WTC11 (cell line): ENCODE measurements around the gene TXNDC5.

Experiments used
- CBFB ChIP-seq: sonication (generic); formaldehyde crosslinking; IDR thresholded peaks from 2 replicates; pipeline ENCODE4 v1.8.1; 2022; ENCODE audit warnings: mild to moderate bottlenecking, low read depth, missing genetic modification reagents
- CREB1 ChIP-seq: sonication (generic); formaldehyde crosslinking; IDR thresholded peaks from 2 replicates; pipeline ENCODE4 v1.8.0; 2023; ENCODE audit warnings: mild to moderate bottlenecking, missing genetic modification reagents
- ESRRA ChIP-seq: sonication (generic); formaldehyde crosslinking; IDR thresholded peaks from 2 replicates; pipeline ENCODE4 v1.8.1; 2022; ENCODE audit warnings: mild to moderate bottlenecking, missing genetic modification reagents, borderline replicate concordance
- FOXP1 ChIP-seq: sonication (generic); formaldehyde crosslinking; IDR thresholded peaks from 2 replicates; pipeline ENCODE4 v1.8.0; 2022; ENCODE audit warnings: missing genetic modification reagents, mild to moderate bottlenecking, moderate library complexity, borderline replicate concordance
- NFATC4 ChIP-seq: fragments of 250-450 bp; sonication (Bioruptor Pico); IDR thresholded peaks from 2 replicates; pipeline ENCODE4 v1.9.0; 2021; ENCODE audit warnings: mild to moderate bottlenecking
- NR2C2 ChIP-seq: sonication (generic); formaldehyde crosslinking; IDR thresholded peaks from 2 replicates; pipeline ENCODE4 v1.8.0; 2022; ENCODE audit warnings: mild to moderate bottlenecking, missing genetic modification reagents
- TF ChIP-seq, protein P1 (sequence below): fragments of 200-600 bp; IDR thresholded peaks from 2 replicates; pipeline ENCODE4 v1.8.0; 2022; ENCODE audit warnings: antibody characterized with exemption
- TF ChIP-seq, protein P2 (sequence below): sonication (generic); formaldehyde crosslinking; IDR thresholded peaks from 2 replicates; pipeline ENCODE4 v1.8.0; 2023; ENCODE audit warnings: missing genetic modification reagents, mild to moderate bottlenecking, borderline replicate concordance
- TF ChIP-seq, protein P3 (sequence below): sonication (generic); formaldehyde crosslinking; IDR thresholded peaks from 2 replicates; pipeline ENCODE4 v1.8.1; 2022; ENCODE audit warnings: mild to moderate bottlenecking, missing genetic modification reagents, moderate library complexity, borderline replicate concordance
- TF ChIP-seq, protein P4 (sequence below): sonication (generic); formaldehyde crosslinking; conservative IDR thresholded peaks from 2 replicates; pipeline ENCODE4 v1.8.1; 2023; ENCODE audit warnings: mild to moderate bottlenecking, low read depth, missing genetic modification reagents, moderate library complexity
- TF ChIP-seq, protein P5 (sequence below): sonication (generic); formaldehyde crosslinking; IDR thresholded peaks from 2 replicates; pipeline ENCODE4 v1.8.1; 2023; ENCODE audit warnings: mild to moderate bottlenecking, missing genetic modification reagents, moderate library complexity
- TF ChIP-seq, protein P6 (sequence below): sonication (generic); formaldehyde crosslinking; IDR thresholded peaks from 2 replicates; pipeline ENCODE4 v1.8.1; 2022; ENCODE audit warnings: low read depth, mild to moderate bottlenecking, moderate library complexity, missing genetic modification reagents, borderline replicate concordance

DNA sequence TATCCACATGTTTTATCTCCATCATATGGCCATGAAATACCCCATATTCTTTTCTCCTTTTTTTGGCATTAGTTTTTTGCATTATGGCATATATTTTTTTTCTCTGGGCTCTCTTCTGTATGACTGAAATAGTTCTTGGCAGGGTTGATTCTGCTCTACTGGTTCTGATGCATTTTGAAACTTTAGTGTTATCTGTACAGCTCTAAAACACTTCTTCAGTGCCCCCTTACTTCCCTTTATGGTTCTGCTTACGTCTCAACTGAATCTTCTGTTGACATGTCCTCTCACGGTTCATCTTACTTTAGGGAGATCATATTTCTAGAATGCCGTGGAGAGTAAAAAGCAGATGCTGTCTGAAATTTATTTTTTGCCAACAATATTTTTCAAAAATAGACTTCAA lies 23.2 kb upstream of the TXNDC5 start:
- TF ChIP-seq, protein P1, sequence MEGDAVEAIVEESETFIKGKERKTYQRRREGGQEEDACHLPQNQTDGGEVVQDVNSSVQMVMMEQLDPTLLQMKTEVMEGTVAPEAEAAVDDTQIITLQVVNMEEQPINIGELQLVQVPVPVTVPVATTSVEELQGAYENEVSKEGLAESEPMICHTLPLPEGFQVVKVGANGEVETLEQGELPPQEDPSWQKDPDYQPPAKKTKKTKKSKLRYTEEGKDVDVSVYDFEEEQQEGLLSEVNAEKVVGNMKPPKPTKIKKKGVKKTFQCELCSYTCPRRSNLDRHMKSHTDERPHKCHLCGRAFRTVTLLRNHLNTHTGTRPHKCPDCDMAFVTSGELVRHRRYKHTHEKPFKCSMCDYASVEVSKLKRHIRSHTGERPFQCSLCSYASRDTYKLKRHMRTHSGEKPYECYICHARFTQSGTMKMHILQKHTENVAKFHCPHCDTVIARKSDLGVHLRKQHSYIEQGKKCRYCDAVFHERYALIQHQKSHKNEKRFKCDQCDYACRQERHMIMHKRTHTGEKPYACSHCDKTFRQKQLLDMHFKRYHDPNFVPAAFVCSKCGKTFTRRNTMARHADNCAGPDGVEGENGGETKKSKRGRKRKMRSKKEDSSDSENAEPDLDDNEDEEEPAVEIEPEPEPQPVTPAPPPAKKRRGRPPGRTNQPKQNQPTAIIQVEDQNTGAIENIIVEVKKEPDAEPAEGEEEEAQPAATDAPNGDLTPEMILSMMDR = no peak
- TF ChIP-seq ESRRA (CRISPR knock-in tag) (no peak), NFATC4 (CRISPR knock-in tag) (no peak), CBFB (CRISPR knock-in tag) (no peak), FOXP1 (CRISPR knock-in tag) (no peak), NR2C2 (CRISPR knock-in tag) (no peak), CREB1 (no peak)
- TF ChIP-seq, protein P2, sequence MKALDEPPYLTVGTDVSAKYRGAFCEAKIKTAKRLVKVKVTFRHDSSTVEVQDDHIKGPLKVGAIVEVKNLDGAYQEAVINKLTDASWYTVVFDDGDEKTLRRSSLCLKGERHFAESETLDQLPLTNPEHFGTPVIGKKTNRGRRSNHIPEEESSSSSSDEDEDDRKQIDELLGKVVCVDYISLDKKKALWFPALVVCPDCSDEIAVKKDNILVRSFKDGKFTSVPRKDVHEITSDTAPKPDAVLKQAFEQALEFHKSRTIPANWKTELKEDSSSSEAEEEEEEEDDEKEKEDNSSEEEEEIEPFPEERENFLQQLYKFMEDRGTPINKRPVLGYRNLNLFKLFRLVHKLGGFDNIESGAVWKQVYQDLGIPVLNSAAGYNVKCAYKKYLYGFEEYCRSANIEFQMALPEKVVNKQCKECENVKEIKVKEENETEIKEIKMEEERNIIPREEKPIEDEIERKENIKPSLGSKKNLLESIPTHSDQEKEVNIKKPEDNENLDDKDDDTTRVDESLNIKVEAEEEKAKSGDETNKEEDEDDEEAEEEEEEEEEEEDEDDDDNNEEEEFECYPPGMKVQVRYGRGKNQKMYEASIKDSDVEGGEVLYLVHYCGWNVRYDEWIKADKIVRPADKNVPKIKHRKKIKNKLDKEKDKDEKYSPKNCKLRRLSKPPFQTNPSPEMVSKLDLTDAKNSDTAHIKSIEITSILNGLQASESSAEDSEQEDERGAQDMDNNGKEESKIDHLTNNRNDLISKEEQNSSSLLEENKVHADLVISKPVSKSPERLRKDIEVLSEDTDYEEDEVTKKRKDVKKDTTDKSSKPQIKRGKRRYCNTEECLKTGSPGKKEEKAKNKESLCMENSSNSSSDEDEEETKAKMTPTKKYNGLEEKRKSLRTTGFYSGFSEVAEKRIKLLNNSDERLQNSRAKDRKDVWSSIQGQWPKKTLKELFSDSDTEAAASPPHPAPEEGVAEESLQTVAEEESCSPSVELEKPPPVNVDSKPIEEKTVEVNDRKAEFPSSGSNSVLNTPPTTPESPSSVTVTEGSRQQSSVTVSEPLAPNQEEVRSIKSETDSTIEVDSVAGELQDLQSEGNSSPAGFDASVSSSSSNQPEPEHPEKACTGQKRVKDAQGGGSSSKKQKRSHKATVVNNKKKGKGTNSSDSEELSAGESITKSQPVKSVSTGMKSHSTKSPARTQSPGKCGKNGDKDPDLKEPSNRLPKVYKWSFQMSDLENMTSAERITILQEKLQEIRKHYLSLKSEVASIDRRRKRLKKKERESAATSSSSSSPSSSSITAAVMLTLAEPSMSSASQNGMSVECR (CRISPR knock-in tag) = no peak
- TF ChIP-seq, protein P3, sequence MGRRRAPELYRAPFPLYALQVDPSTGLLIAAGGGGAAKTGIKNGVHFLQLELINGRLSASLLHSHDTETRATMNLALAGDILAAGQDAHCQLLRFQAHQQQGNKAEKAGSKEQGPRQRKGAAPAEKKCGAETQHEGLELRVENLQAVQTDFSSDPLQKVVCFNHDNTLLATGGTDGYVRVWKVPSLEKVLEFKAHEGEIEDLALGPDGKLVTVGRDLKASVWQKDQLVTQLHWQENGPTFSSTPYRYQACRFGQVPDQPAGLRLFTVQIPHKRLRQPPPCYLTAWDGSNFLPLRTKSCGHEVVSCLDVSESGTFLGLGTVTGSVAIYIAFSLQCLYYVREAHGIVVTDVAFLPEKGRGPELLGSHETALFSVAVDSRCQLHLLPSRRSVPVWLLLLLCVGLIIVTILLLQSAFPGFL (CRISPR knock-in tag) = no peak
- TF ChIP-seq, protein P4, sequence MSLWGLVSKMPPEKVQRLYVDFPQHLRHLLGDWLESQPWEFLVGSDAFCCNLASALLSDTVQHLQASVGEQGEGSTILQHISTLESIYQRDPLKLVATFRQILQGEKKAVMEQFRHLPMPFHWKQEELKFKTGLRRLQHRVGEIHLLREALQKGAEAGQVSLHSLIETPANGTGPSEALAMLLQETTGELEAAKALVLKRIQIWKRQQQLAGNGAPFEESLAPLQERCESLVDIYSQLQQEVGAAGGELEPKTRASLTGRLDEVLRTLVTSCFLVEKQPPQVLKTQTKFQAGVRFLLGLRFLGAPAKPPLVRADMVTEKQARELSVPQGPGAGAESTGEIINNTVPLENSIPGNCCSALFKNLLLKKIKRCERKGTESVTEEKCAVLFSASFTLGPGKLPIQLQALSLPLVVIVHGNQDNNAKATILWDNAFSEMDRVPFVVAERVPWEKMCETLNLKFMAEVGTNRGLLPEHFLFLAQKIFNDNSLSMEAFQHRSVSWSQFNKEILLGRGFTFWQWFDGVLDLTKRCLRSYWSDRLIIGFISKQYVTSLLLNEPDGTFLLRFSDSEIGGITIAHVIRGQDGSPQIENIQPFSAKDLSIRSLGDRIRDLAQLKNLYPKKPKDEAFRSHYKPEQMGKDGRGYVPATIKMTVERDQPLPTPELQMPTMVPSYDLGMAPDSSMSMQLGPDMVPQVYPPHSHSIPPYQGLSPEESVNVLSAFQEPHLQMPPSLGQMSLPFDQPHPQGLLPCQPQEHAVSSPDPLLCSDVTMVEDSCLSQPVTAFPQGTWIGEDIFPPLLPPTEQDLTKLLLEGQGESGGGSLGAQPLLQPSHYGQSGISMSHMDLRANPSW (CRISPR knock-in tag) = no peak
- TF ChIP-seq, protein P5, sequence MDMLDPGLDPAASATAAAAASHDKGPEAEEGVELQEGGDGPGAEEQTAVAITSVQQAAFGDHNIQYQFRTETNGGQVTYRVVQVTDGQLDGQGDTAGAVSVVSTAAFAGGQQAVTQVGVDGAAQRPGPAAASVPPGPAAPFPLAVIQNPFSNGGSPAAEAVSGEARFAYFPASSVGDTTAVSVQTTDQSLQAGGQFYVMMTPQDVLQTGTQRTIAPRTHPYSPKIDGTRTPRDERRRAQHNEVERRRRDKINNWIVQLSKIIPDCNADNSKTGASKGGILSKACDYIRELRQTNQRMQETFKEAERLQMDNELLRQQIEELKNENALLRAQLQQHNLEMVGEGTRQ (CRISPR knock-in tag) = no peak
- TF ChIP-seq, protein P6, sequence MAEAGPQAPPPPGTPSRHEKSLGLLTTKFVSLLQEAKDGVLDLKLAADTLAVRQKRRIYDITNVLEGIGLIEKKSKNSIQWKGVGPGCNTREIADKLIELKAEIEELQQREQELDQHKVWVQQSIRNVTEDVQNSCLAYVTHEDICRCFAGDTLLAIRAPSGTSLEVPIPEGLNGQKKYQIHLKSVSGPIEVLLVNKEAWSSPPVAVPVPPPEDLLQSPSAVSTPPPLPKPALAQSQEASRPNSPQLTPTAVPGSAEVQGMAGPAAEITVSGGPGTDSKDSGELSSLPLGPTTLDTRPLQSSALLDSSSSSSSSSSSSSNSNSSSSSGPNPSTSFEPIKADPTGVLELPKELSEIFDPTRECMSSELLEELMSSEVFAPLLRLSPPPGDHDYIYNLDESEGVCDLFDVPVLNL (CRISPR knock-in tag) = no peak
